ENCODE results near the gene LAMB3.
A peak's percentile ranks its signal among the peaks of the same experiment; 100 is the strongest.

The LAMB3 gene

DNA sequence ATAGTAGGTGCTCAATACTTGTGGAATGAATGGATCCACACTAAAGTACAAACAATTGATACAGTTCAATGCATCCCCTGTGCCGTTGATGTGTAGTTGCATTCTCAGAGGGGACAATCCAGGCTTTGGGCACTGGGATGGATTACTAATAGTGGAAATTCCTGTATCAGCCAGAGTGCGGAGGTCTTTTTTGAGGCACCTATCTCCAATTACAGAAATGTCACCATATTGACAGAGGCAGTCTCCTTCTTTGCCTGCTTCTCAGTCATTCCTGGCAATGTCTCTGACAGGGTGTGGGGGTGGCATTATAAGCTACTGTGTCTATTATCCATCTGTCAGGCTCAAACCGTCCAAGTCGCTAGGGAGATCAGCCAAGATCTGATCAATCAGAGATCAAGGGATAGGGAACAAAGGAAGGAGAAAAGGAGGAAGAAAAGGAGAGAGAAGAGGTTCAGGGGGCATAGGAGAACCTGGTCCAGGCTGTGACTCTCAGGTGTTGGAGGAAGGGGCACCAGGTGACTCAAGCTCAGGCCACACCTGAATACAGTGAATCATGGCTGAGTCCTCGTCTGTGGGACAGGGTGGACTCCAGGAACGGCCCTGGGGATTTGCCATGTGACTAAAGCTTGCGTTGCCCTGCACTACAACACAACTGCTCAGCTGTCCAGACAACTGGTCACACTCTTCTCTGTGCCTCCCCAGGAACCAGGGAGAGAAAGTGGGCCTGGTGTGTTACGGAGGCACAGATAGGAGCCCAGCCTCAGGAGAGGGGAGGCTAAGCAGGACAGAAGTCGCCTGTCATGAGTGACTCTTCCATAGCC is 3.4 kb upstream of the LAMB3 start:
- WGBS (ENCODE audit: insufficient coverage) = 96% methylated on average over 4 of the region's 9 CpGs
- CTCF ChIA-PET = interaction anchor here (1.0 to 1.4 kb wide), 4 partner anchors 9 to 113 kb away, joined by 3 to 5 read pairs (median 3); partner anchors contain the start of gene G0S2

DNA sequence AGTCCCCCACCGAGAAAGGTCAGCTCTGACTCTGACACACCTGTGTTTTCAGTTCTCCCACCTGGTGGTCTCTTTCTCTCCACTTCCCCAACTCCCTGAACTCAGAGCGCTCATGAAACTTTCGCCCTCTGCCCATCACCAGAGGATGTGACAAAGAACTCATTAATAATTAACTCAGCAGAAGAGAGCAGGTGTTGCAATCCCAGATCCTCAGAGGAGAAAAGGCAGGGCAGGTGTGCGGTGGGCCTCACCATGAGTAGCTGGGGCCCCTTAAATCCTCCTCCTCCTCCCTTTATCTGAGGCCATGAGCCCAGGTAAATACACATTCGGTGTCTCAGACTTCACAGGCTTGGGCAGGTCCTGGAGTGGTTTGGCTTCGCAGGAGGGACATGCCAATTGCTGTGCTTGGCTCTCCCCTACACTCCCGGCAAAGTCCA is 1.7 kb upstream of the LAMB3 start:
- WGBS (ENCODE audit: insufficient coverage) = 98% methylated on average over 5 of the region's 7 CpGs
- DNase-seq = no peak
- H3K4me3 ChIP-seq (ENCODE audit: control insufficient read depth in 1 of 7, extremely low read depth in 1 of 7, insufficient read depth in 4 of 7, low read depth in 2 of 7, low read length in 6 of 7) = no peak overlapping the region
- ChIA-PET POLR2A (no interaction called here), CTCF (interaction anchor here (0.8 to 1.9 kb wide), 7 partner anchors 11 to 79 kb away, joined by 3 to 9 read pairs (median 3); partner anchors contain the start of gene G0S2)
- H3K36me3 ChIP-seq (ENCODE audit: control insufficient read depth in 4 of 4, insufficient read depth in 4 of 4, low read length in 3 of 4) = no peaks in the 10 kb centered on the region
- H3K4me1 ChIP-seq (ENCODE audit: control extremely low read depth in 1 of 4, control insufficient read depth in 4 of 4, insufficient read depth in 4 of 4, low read length in 3 of 4) = peaks cover 7 to 42% (median 35%) of the 10 kb centered on the region in 4 experiments
- H3K27me3 ChIP-seq (replicated peaks in 2 of 5; ENCODE audit: control insufficient read depth in 4 of 5, insufficient read depth in 5 of 5, low read length in 4 of 5) = peaks cover 3 to 53% (median 27%) of the 10 kb centered on the region in 5 experiments
- no peaks in the 10 kb centered on the region for H3K9me3 ChIP-seq (ENCODE audit: control extremely low read depth in 1 of 5, control insufficient read depth in 4 of 5, insufficient read depth in 2 of 5, low read depth in 1 of 5, low read length in 4 of 5)
- no peak overlapping the region for H3K27ac ChIP-seq (ENCODE audit: insufficient read depth in 1 of 2, low read depth in 1 of 2, low read length in 2 of 2, poor library complexity in 1 of 2, severe bottlenecking in 2 of 2)

More for the DNA sequence above, 3.4 kb upstream of the LAMB3 start:
- no peak for DNase-seq
- Histone ChIP-seq H3K4me1 (ENCODE audit: control extremely low read depth in 1 of 4, control insufficient read depth in 4 of 4, insufficient read depth in 4 of 4, low read length in 3 of 4) (peaks cover 9 to 27% (median 25%) of the 10 kb centered on the region in 4 experiments), H3K9me3 (ENCODE audit: control extremely low read depth in 1 of 5, control insufficient read depth in 4 of 5, insufficient read depth in 2 of 5, low read depth in 1 of 5, low read length in 4 of 5) (no peaks in the 10 kb centered on the region), H3K36me3 (ENCODE audit: control insufficient read depth in 4 of 4, insufficient read depth in 4 of 4, low read length in 3 of 4) (no peaks in the 10 kb centered on the region), H3K27ac (ENCODE audit: insufficient read depth in 1 of 2, low read depth in 1 of 2, low read length in 2 of 2, poor library complexity in 1 of 2, severe bottlenecking in 2 of 2) (no peak overlapping the region), H3K27me3 (replicated peaks in 2 of 5; ENCODE audit: control insufficient read depth in 4 of 5, insufficient read depth in 5 of 5, low read length in 4 of 5) (peaks cover 3 to 54% (median 27%) of the 10 kb centered on the region in 5 experiments), H3K4me3 (ENCODE audit: control insufficient read depth in 1 of 7, extremely low read depth in 1 of 7, insufficient read depth in 4 of 7, low read depth in 2 of 7, low read length in 6 of 7) (no peak overlapping the region)
- POLR2A ChIA-PET = no interaction called here

DNA sequence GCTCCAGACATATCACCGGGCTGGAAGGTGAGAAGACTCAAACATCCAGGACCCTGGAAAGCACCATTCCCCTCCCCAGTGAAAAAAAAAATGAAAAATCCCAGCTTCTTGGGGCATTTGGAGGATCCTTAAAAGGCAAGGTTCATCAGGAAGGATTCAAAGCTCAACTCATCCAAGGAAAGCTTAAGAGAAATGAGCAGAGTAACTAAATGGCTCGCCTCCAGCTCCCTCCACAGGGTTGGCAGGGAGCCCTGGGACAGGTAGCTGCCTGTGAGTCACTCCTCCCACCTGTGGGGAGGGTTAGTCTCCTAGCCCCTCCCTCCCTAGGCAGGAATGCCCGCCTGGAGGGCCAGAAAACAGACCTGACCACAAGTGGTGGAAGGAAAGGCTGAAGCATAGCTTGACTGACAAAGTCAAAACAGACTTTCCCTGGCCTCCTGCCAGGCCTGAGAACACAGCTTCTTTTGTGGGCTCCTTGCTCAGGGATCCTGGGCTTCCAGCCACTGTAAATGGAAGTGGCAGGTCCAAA is 712 bp upstream of the LAMB3 start:
- WGBS (ENCODE audit: insufficient coverage) = 0% methylated on average over 1 of the region's 3 CpGs
- H3K4me1 ChIP-seq (ENCODE audit: control extremely low read depth in 1 of 4, control insufficient read depth in 4 of 4, insufficient read depth in 4 of 4, low read length in 3 of 4) = peaks cover 7 to 49% (median 42%) of the 10 kb centered on the region in 4 experiments
- CTCF ChIA-PET = interaction anchor here (0.6 to 1.9 kb wide), 6 partner anchors 10 to 168 kb away, joined by 3 to 9 read pairs (median 3); no protein-coding TSS in a partner anchor
- no peaks in the 10 kb centered on the region for H3K36me3 ChIP-seq (ENCODE audit: control insufficient read depth in 4 of 4, insufficient read depth in 4 of 4, low read length in 3 of 4)
- H3K9me3 ChIP-seq (ENCODE audit: control extremely low read depth in 1 of 5, control insufficient read depth in 4 of 5, insufficient read depth in 2 of 5, low read depth in 1 of 5, low read length in 4 of 5) = no peaks in the 10 kb centered on the region
- DNase-seq = peak; percentile 40 to 70 (median 65)
- H3K27ac ChIP-seq (ENCODE audit: insufficient read depth in 1 of 2, low read depth in 1 of 2, low read length in 2 of 2, poor library complexity in 1 of 2, severe bottlenecking in 2 of 2) = no peak overlapping the region
- H3K4me3 ChIP-seq (ENCODE audit: control insufficient read depth in 1 of 7, extremely low read depth in 1 of 7, insufficient read depth in 4 of 7, low read depth in 2 of 7, low read length in 6 of 7) = no peak overlapping the region
- peaks cover 0 to 43% (median 19%) of the 10 kb centered on the region in 5 experiments for H3K27me3 ChIP-seq (replicated peaks in 2 of 5; ENCODE audit: control insufficient read depth in 4 of 5, insufficient read depth in 5 of 5, low read length in 4 of 5)
- POLR2A ChIA-PET = no interaction called here

DNA sequence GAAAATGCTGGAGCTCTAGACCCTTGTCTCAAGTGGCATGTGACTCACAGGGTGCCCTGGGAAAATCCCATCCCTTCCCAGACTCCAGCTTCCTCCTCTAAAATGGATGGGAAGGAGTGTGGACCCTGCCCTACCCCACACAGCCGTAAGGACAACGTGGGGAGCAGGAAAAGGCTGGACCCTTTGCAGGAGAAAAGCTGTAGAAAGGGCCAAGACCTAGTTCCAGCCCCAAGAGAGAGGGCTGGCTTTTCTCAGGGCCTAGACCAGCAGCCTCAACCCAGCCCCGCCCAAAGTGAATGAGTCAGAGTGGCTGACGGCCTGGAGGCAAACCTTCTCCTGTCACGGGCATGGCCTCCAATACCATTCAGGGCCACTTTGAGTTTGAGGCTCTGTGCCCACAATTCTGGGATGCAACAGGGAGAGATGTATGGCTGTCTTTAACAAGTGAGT is 1.1 kb downstream of the LAMB3 start:
- Histone ChIP-seq H3K9me3 (ENCODE audit: control extremely low read depth in 1 of 5, control insufficient read depth in 4 of 5, insufficient read depth in 2 of 5, low read depth in 1 of 5, low read length in 4 of 5) (no peaks in the 10 kb centered on the region), H3K4me3 (ENCODE audit: control insufficient read depth in 1 of 7, extremely low read depth in 1 of 7, insufficient read depth in 4 of 7, low read depth in 2 of 7, low read length in 6 of 7) (peak overlapping the region in 2 of 7 experiments; percentile 20 to 38), H3K27ac (ENCODE audit: insufficient read depth in 1 of 2, low read depth in 1 of 2, low read length in 2 of 2, poor library complexity in 1 of 2, severe bottlenecking in 2 of 2) (no peak overlapping the region), H3K36me3 (ENCODE audit: control insufficient read depth in 4 of 4, insufficient read depth in 4 of 4, low read length in 3 of 4) (no peaks in the 10 kb centered on the region), H3K27me3 (replicated peaks in 2 of 5; ENCODE audit: control insufficient read depth in 4 of 5, insufficient read depth in 5 of 5, low read length in 4 of 5) (peaks cover 0 to 25% (median 13%) of the 10 kb centered on the region in 5 experiments), H3K4me1 (ENCODE audit: control extremely low read depth in 1 of 4, control insufficient read depth in 4 of 4, insufficient read depth in 4 of 4, low read length in 3 of 4) (peaks cover 7 to 49% (median 42%) of the 10 kb centered on the region in 4 experiments)
- ChIA-PET POLR2A (no interaction called here), CTCF (interaction anchor here (1.3 to 2.0 kb wide), 2 partner anchors 21 to 24 kb away, joined by 3 to 8 read pairs; no protein-coding TSS in a partner anchor)
- peak; percentile 64 to 80 (median 67) for DNase-seq
- 36% methylated on average over 4 of the region's 5 CpGs for WGBS (ENCODE audit: insufficient coverage)

DNA sequence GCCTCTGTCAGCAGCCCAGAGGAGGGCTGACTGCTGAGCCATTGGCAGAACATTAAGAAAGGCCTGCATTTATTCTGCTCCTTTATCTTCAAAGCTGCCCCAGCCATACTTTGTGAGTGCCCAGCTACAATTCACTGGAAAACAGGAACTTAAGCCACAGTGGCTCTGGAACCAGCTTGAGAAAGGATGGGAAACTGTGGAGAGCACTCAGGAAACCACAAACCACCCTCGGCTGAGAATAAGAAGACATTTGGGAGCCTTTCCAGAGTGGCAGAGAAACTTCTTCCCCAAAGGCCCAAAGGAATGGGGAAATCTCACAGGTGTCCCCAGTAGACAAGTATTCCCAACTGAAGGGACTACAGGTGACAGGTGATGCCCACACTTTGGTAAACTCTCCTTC is 1.8 kb downstream of the LAMB3 start:
- H3K27me3 ChIP-seq (replicated peaks in 2 of 5; ENCODE audit: control insufficient read depth in 4 of 5, insufficient read depth in 5 of 5, low read length in 4 of 5) = peaks cover 0 to 18% (median 8%) of the 10 kb centered on the region in 5 experiments
- ChIA-PET POLR2A (no interaction called here), CTCF (interaction anchor here (0.9 to 2.1 kb wide), 5 partner anchors 15 to 105 kb away, joined by 3 to 9 read pairs (median 4); partner anchors contain the start of genes G0S2 and TRAF3IP3)
- WGBS (ENCODE audit: insufficient coverage) = no CpG with 5 or more reads among the region's 1 CpG
- H3K4me1 ChIP-seq (ENCODE audit: control extremely low read depth in 1 of 4, control insufficient read depth in 4 of 4, insufficient read depth in 4 of 4, low read length in 3 of 4) = peaks cover 7 to 49% (median 42%) of the 10 kb centered on the region in 4 experiments
- peak overlapping the region in 2 of 7 experiments; percentile 20 to 38 for H3K4me3 ChIP-seq (ENCODE audit: control insufficient read depth in 1 of 7, extremely low read depth in 1 of 7, insufficient read depth in 4 of 7, low read depth in 2 of 7, low read length in 6 of 7)
- no peaks in the 10 kb centered on the region for H3K36me3 ChIP-seq (ENCODE audit: control insufficient read depth in 4 of 4, insufficient read depth in 4 of 4, low read length in 3 of 4)
- no peak overlapping the region for H3K27ac ChIP-seq (ENCODE audit: insufficient read depth in 1 of 2, low read depth in 1 of 2, low read length in 2 of 2, poor library complexity in 1 of 2, severe bottlenecking in 2 of 2)
- DNase-seq = peak; percentile 74 to 87 (median 85)
- H3K9me3 ChIP-seq (ENCODE audit: control extremely low read depth in 1 of 5, control insufficient read depth in 4 of 5, insufficient read depth in 2 of 5, low read depth in 1 of 5, low read length in 4 of 5) = no peaks in the 10 kb centered on the region

DNA sequence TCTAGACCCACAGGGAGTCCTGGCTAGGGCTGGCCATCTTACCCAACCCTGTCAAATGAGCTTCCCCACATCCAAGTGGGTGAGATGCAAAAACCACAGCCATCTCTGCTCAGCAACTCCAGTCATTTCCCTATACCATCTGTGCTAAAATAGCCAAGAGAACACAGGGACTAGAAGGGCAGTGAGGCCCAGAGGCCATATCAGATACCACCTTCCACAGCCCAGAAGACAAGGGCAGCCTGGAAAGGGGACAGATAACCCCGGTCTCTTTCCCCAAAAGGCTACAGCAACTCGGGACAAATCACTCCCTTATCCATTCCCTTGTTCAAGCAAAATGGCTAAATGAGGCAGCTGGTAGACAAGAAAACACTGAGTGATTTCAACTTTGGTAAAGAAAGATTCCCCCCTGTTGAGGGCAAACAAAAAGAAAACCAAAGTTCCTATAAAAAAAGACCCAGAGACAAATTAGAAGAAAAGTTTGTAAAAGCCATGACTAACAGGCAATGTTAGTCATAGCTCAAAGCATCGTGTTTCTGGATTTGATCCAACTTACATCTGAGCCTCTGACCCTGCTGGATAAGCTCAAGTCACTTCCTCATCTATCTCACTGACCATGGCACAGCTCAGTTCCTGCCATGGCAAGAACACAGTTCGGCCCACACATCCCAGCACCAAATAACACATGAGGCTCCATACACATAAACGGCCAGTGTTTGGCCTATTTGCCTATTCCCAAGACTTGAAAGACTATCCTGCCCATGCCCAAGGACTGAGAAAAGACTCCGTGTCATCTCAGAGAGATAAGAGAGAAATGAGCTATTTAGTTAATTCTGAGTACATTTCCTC is 3.1 kb downstream of the LAMB3 start:
- H3K27me3 ChIP-seq (replicated peaks in 2 of 5; ENCODE audit: control insufficient read depth in 4 of 5, insufficient read depth in 5 of 5, low read length in 4 of 5) = peaks cover 0 to 5% (median 2%) of the 10 kb centered on the region in 5 experiments
- peak; percentile 80 to 91 (median 89) for DNase-seq
- ChIA-PET CTCF (interaction anchor here (0.7 to 2.1 kb wide), 9 partner anchors 10 to 99 kb away, joined by 3 to 9 read pairs (median 5); partner anchors contain the start of gene G0S2), POLR2A (interaction anchor here (0.6 kb wide), 1 partner anchor 25 kb away, joined by 3 read pairs; no protein-coding TSS in a partner anchor)
- no peaks in the 10 kb centered on the region for H3K9me3 ChIP-seq (ENCODE audit: control extremely low read depth in 1 of 5, control insufficient read depth in 4 of 5, insufficient read depth in 2 of 5, low read depth in 1 of 5, low read length in 4 of 5)
- H3K4me1 ChIP-seq (ENCODE audit: control extremely low read depth in 1 of 4, control insufficient read depth in 4 of 4, insufficient read depth in 4 of 4, low read length in 3 of 4) = peaks cover 7 to 49% (median 42%) of the 10 kb centered on the region in 4 experiments
- H3K27ac ChIP-seq (ENCODE audit: insufficient read depth in 1 of 2, low read depth in 1 of 2, low read length in 2 of 2, poor library complexity in 1 of 2, severe bottlenecking in 2 of 2) = no peak overlapping the region
- peak overlapping the region in 1 of 7 experiments; percentile 8 for H3K4me3 ChIP-seq (ENCODE audit: control insufficient read depth in 1 of 7, extremely low read depth in 1 of 7, insufficient read depth in 4 of 7, low read depth in 2 of 7, low read length in 6 of 7)
- no peaks in the 10 kb centered on the region for H3K36me3 ChIP-seq (ENCODE audit: control insufficient read depth in 4 of 4, insufficient read depth in 4 of 4, low read length in 3 of 4)
- WGBS (ENCODE audit: insufficient coverage) = 87% methylated on average over 3 of the region's 6 CpGs
